HG03139 (cell line): ENCODE data around the gene LSM14A.
"Not testable (repeated sequence)": the region's sequence is repeated elsewhere in the genome, so short reads cannot be mapped to it uniquely, and the experiment has no call there.

Experiments used
- ATAC-seq: cut with Tn5 transposase; IDR thresholded peaks from one replicate; pipeline ENCODE4 v1.9.1; 2021; ENCODE audit not compliant: unreplicated experiment

The LSM14A gene

DNA sequence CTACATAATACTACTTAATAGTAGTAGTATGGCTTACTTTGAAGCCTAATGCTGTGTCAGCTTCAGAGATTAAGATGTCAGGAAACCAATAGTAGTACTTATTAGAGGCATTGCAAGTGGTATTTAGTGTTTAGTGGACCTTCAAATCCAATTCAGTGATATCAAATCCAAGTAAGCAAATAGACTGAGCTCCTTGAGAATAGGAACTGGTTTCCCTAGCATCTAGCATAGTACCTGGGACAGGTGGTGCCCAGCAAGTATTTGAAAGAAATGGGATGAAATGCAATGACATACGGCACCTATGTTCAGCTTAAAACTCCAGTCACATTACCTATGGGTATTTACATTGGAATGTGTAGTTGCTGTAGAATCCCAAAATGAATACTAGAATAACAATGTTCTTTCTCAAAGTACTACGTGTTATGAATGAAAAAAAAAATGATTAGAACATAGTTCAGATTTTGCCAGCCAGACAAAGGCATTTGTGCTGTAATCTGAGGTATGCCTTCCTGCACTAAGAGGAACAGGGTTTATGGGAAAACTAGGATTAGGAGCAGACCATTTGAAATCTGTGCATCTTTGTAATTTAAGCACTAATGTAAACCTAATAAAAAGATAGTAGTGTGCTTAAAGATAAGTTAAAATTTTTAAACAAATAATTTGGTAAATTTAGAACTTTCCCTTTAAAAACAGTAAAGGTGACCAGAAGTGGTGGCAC lies 17.1 kb downstream of the LSM14A start:
- no peak for ATAC-seq

GRCh38 chr19:34189917-34190425 lies 17.7 kb downstream of the LSM14A start:
- ATAC-seq = no peak

DNA sequence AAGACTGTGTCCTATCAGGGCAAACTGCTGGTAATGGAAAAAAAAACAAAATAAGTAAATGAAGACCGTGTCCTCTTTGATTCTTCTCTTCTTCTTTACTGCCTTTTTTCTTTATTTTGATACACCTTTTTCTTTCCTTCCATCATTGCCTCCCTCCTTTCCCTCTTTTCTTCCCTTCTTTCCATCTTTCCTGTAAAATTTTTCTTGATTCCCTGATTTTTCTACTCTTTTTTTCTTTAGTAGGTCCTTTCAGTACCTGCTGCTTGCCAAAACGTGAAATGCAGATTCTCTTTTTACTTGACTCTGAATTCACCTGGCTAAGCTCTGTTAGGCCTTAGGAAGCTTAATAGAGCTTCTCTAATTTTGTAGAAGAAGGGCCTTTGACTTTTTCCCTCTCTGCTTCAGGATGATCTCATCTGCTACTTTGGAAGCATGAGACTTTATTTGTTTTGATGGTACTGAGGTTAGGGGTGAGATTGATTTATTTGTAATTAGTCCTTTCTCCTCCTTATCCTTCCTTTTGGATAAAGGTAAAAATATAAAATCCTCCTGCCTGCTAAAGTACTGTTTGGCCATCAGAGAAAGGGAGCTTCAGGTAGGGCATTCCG lies 19.2 kb downstream of the LSM14A start:
- no peak for ATAC-seq

GRCh38 chr19:34193439-34193838 lies 21.1 kb downstream of the LSM14A start:
- ATAC-seq = no peak

- ATAC-seq = no peak
These were observed 21.6 kb downstream of the LSM14A start for GRCh38 chr19:34193876-34194275.

DNA sequence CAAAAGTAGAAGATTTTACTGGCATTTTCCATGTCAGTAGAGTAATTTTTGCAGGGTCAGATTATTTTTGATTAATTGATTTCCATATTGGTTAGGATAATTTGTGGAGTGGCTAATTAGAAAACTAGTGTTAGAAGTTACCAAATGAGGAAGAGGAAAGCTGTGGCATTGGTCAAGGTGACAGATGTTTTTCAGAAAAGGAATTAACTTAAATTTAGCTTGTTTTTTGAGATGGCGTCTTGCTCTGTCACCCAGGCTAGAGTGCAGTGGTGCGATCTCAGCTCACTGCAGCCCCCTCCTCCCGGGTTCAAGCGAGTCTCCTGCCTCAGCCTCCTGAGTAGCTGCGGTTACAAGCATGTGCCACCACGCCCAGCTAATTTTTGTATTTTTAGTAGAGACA lies 28.8 kb downstream of the LSM14A start:
- no peak for ATAC-seq

GRCh38 chr19:34205324-34205723 lies 33.0 kb downstream of the LSM14A start:
- not testable (repeated sequence) for ATAC-seq

GRCh38 chr19:34208291-34208884 lies 36.1 kb downstream of the LSM14A start:
- no peak for ATAC-seq

- ATAC-seq = no peak
These were observed 37.4 kb downstream of the LSM14A start for GRCh38 chr19:34209726-34210125.

DNA sequence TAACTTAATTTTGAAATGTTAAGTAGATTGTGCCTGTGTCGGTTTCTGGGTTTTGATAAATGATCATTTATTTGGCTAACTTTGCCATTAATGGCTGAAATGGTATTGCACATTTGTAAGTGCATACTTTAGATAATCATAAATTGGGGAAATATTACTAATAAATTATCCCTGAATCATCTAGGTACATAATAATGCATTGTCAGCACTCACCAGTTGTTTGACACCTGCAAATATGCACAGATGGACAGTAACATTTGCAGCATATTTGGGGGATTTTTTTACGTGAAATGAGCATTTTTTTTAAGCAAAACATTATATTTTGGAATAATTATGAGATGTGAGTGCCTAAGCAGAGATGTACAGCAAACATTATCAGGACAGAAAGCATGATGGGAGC lies 41.0 kb downstream of the LSM14A start:
- no peak for ATAC-seq

GRCh38 chr19:34214040-34214439 lies 41.7 kb downstream of the LSM14A start:
- ATAC-seq = no peak

DNA sequence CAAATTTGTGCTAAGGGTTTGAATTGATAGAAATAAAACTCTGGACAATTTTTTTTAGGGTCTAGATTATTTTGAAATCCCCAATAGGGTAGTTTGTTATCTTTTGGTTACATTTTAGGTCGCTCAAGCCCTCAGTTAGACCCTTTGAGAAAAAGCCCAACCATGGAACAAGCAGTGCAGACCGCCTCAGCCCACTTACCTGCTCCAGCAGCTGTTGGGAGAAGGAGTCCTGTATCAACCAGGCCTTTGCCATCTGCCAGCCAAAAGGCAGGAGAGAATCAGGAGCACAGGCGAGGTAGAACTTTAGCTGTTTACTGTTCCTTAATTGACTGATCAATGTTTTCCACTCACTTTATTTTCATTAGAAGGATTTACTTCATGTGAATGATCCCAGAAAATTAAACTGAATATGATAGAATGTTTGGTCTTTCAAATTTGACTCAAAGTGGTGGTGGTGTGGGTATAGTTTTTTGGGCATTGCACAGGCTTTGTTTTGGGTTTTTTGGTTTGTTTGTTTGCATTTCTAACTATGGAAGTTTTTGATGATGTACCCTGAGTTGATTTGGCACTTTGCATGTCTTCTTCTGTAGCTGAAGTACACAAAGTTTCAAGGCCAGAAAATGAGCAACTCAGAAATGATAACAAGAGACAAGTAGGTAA lies 42.8 kb downstream of the LSM14A start:
- ATAC-seq = no peak

DNA sequence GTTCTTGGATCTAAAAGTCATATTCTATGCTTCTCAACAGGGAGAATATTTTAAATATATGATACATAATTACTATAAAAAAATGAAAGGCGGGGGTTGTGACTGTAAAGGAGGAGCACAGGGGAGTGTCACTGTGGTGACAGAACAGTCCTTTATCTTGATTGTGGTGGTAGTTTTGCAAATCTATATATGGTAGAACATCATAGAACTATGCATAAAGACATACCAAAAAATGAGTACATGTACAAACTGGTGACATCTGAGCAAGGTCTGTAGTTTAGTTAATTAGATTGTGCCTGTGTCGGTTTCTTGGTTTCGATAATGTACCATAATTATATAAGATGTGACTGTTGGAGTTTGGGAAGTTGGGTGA lies 43.3 kb downstream of the LSM14A start:
- no peak for ATAC-seq

DNA sequence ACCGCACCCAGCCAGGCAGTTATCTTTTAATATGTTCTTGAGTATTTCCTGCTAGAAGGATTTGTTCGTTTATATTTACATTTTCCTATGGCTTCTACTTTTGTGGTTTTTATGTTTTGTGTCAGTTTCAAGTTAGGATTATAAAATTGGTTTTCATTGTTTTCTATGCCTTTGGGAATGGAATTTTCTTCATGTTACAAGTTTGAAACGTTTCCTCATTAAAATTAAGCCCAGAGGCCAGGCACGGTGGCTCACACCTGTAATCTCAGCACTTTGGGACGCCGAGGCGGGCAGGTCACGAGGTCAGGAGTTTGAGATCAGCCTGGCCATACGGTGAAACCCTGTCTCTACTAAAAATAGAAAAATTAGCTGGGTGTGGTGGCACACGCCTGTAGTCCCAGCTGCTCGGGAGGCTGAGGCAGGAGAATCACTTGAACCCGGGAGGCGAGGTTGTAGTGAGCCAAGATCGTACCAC lies 44.5 kb downstream of the LSM14A start:
- ATAC-seq = not testable (repeated sequence)

GRCh38 chr19:34217952-34218817 lies 45.9 kb downstream of the LSM14A start:
- peak; percentile 63 for ATAC-seq

GRCh38 chr19:34218818-34219164 lies 46.5 kb downstream of the LSM14A start:
- no peak for ATAC-seq

- ATAC-seq = no peak
These were observed 48.3 kb downstream of the LSM14A start for GRCh38 chr19:34220472-34221063.

- no peak for ATAC-seq
These were observed 50.1 kb downstream of the LSM14A start for GRCh38 chr19:34222386-34222785.

- no peak for ATAC-seq
These were observed 52.8 kb downstream of the LSM14A start for GRCh38 chr19:34224996-34225658.

- no peak for ATAC-seq
These were observed 53.3 kb downstream of the LSM14A start for GRCh38 chr19:34225659-34226015.
